ENCODE results near the gene NTRK1. TPM values are rescaled to one million over a fixed set of nuclear protein-coding genes. Genes with fewer than 3 reads are reported as not detected.
A peak's percentile ranks its signal among the peaks of the same experiment; 100 is the strongest.

NTRK1 gene
- polyA plus RNA-seq, 1 of the 3 experiments (the other 2 are of a cell fraction) = 0.97 TPM

- ChIA-PET POLR2A (interaction anchor here (1.0 to 6.4 kb wide), 11 partner anchors 18 to 133 kb away, joined by 3 to 97 read pairs (median 7); partner anchors contain the start of gene MRPL24), CTCF (interaction anchor here (0.9 to 22.1 kb wide), 34 partner anchors 9 to 232 kb away, joined by 3 to 566 read pairs (median 10); partner anchors contain the start of genes CRABP2, HDGF, ISG20L2 and LRRC71)
- Histone ChIP-seq H3K9ac (no peak within 1 kb of the TSS), H3K9me2 (no peaks in the 10 kb centered on the region), H3K4me2 (peak within 1 kb of the TSS; percentile 91), H3K9me3 (no peaks in the 10 kb centered on the region), H3K27ac (ENCODE audit: low read depth in 2 of 2, low read length in 1 of 2) (peak within 1 kb of the TSS in 1 of 2 experiments; percentile 97; a peak in 2 of 4 replicates), H3K36me3 (replicated peaks in 1 of 2; ENCODE audit: control insufficient read depth in 1 of 2, insufficient read depth in 2 of 2, low read length in 1 of 2) (no peaks in the 10 kb centered on the region), H3K4me3 (ENCODE audit: low read depth in 2 of 2, low read length in 1 of 2) (peak within 1 kb of the TSS; percentile 54 to 64), H3K27me3 (ENCODE audit: insufficient read depth) (peaks cover 39% of the 10 kb centered on the region), H2AFZ (ENCODE audit: low read depth) (no peak within 1 kb of the TSS), H3F3A (replicated peaks; ENCODE audit: insufficient read depth) (peaks cover 4% of the 10 kb centered on the region), H3K4me1 (ENCODE audit: control insufficient read depth in 1 of 2, insufficient read depth in 2 of 2, low read depth in 1 of 2, low read length in 1 of 2) (peaks cover 3 to 75% of the 10 kb centered on the region in 2 experiments; a peak in 2 of 4 replicates), H3K79me2 (ENCODE audit: insufficient read depth) (no peaks in the 10 kb centered on the region), H4K20me1 (ENCODE audit: insufficient read depth) (no peaks in the 10 kb centered on the region)
- 43% methylated on average over 6 of the region's 39 CpGs for WGBS (ENCODE audit: low lambda C conversion rate)
- peak; percentile 73 for DNase-seq
- no peak for TF ChIP-seq RAD21 (IDR thresholded peaks at IDR 0.05; ENCODE audit: low read length)
- no peak for TF ChIP-seq MXI1 (IDR thresholded peaks at IDR 0.05; ENCODE audit: low read depth, low read length)
- TF ChIP-seq NRF1 (IDR thresholded peaks at IDR 0.05; ENCODE audit: low read depth, low read length) = no peak
- TF ChIP-seq GATA2 (CRISPR knock-in tag; IDR thresholded peaks at IDR 0.05) = no peak
- TF ChIP-seq USF1 (IDR thresholded peaks at IDR 0.05; ENCODE audit: borderline replicate concordance, low read depth) = no peak
- no peak for TF ChIP-seq EZH2phosphoT487 (IDR thresholded peaks at IDR 0.05; ENCODE audit: borderline replicate concordance, low read depth)
- TF ChIP-seq PBX3 (IDR thresholded peaks at IDR 0.05) = no peak
- no peak for TF ChIP-seq POLR2AphosphoS5 (IDR thresholded peaks at IDR 0.05; ENCODE audit: low read depth, low read length)
- TF ChIP-seq FOXM1 (IDR thresholded peaks at IDR 0.05; ENCODE audit: low read depth) = no peak
- TF ChIP-seq RXRA (IDR thresholded peaks at IDR 0.05; ENCODE audit: borderline replicate concordance, low read depth) = no peak
- TF ChIP-seq IRF3 (IDR thresholded peaks at IDR 0.05; ENCODE audit: low read depth, low read length) = no peak
- TF ChIP-seq YY1 (IDR thresholded peaks at IDR 0.05; ENCODE audit: low read depth) = no peak
- TF ChIP-seq TAF1 (IDR thresholded peaks at IDR 0.05; ENCODE audit: borderline replicate concordance, low read depth, low read length) = no peak
- TF ChIP-seq TEAD4 (IDR thresholded peaks at IDR 0.05; ENCODE audit: borderline replicate concordance, insufficient read depth) = no peak
- no peak for TF ChIP-seq USF2 (IDR thresholded peaks at IDR 0.05; ENCODE audit: borderline replicate concordance, low read depth, low read length)
- no peak for TF ChIP-seq FOSL2 (IDR thresholded peaks at IDR 0.05; ENCODE audit: borderline replicate concordance, low read depth)
- TF ChIP-seq MEF2A (IDR thresholded peaks at IDR 0.05; ENCODE audit: borderline replicate concordance, low read depth) = no peak
- no peak for TF ChIP-seq CTCF (IDR thresholded peaks at IDR 0.05)
- no peak for TF ChIP-seq GABPA (IDR thresholded peaks at IDR 0.05; ENCODE audit: low read depth)
Measured at GRCh38 chr1:156858959-156859522, 1.6 kb upstream of the NTRK1 start, which contains the start of gene INSRR. Gene INSRR (minus strand): TSS chr1:156859117. CDS start chr1:156858621, 496 bp downstream.
